ENCODE data around the gene DNASE1L1.
"Not testable (repeated sequence)": the region's sequence is repeated elsewhere in the genome, so short reads cannot be mapped to it uniquely, and the experiment has no call there.

- TF ChIP-seq CTCF (IDR thresholded peaks at IDR 0.05; ENCODE audit: low read length); EZH2 (optimal IDR thresholded peaks at IDR 0.05; ENCODE audit: low read depth, low read length): not testable (repeated sequence)
Observed at GRCh38 chrX:154389812-154390747, 19.0 kb downstream of the DNASE1L1 start.

Data from MM.1S (cell line).